ENCODE measurements around the gene CCNL1. TPM values are rescaled to one million over a fixed set of nuclear protein-coding genes. Genes with fewer than 3 reads are reported as not detected.

Gene CCNL1
- total and polyA plus RNA-seq, 2 of the 4 experiments (the other 2 are of a cell fraction), result 60.9 to 83.3 TPM

DNA sequence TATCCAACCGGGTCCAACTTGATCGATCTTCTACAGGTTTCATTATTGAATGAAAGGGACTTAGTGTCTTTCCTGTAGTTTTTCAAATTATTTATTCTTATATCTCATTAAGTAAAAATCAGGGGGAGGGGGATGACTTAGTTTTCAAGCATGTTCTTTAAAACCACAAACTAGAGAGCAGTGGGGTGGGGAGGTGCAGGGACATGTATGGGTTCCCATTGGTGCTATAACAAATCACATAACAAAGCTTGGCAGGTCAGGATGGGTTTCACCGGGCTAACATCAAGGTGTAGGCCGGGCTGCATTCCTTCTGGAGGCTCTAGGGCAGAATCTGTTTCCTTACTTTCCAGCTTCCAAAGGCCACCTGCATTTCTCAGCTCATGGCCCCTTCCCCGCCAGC lies 32.7 kb downstream of the CCNL1 start (continued):
- no peak for TF ChIP-seq RFX5 (IDR thresholded peaks at IDR 0.05; ENCODE audit: low read depth, low read length)

DNA sequence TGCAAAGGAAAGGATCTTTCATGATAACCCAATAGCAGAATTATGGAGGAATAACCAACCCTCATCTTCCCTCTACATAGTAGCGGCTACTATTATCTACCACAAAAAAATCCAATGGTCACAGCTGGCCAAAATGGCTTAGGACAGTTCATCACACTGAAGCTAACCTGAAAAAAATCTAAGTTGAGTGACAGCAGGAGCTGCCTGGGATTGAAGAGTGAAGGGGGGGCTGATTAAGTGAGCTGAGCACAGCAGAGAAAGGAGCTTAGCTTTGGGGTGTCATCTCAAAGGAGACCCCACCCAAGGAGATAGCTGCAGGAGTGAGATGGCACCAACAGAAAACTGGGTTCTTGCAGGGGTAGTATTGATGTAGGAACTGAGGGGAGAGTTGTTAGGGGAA lies 33.6 kb downstream of the CCNL1 start:
- intact Hi-C loops (cut with micrococcal nuclease), result no loop called here

More for the DNA sequence above, 33.6 kb downstream of the CCNL1 start:
- Histone ChIP-seq H2BK5ac (ENCODE audit: low read depth, low read length, poor library complexity, severe bottlenecking) (no peak overlapping the region), H2AK9ac (replicated peaks; ENCODE audit: low read depth, low read length, poor library complexity) (no peak overlapping the region), H3K14ac (replicated peaks; ENCODE audit: low read depth, low read length) (no peak overlapping the region; the same call in 1 of the 2 replicates), H2AK5ac (ENCODE audit: low read depth, low read length) (peak overlapping the region; percentile 32; the same call in 1 of the 2 replicates), H3K4me1 (ENCODE audit: control insufficient read depth, insufficient read depth, low read length) (peaks cover 35% of the 10 kb centered on the region), H3K18ac (ENCODE audit: low read depth, low read length) (no peak overlapping the region), H3K4ac (ENCODE audit: low read depth, low read length) (peak overlapping the region; percentile 5), H2BK20ac (ENCODE audit: low read depth, low read length) (no peak overlapping the region), H2BK120ac (ENCODE audit: low read depth, low read length) (peak overlapping the region; percentile 75; the same call in 1 of the 2 replicates), H2AFZ (replicated peaks; ENCODE audit: low read length, poor library complexity) (no peak overlapping the region), H4K5ac (ENCODE audit: low read depth, low read length) (no peak overlapping the region), H4K91ac (ENCODE audit: insufficient read depth, low read depth, low read length) (no peak overlapping the region), H3K9ac (ENCODE audit: low read depth, low read length) (no peak overlapping the region), H3K4me2 (ENCODE audit: low read depth, low read length) (no peak overlapping the region), H3K27me3 (ENCODE audit: control insufficient read depth, insufficient read depth, low read length) (no peaks in the 10 kb centered on the region), H3K9me1 (ENCODE audit: insufficient read depth, low read length) (peaks cover 32% of the 10 kb centered on the region), H2BK15ac (ENCODE audit: low read depth, low read length) (peak overlapping the region; percentile 76; the same call in 1 of the 3 replicates), H4K20me1 (ENCODE audit: insufficient read depth, low read length) (no peaks in the 10 kb centered on the region), H4K8ac (ENCODE audit: low read depth in 2 of 2, low read length in 2 of 2) (no peak overlapping the region), H3K36me3 (ENCODE audit: control insufficient read depth, insufficient read depth, low read length) (no peaks in the 10 kb centered on the region), H3K79me1 (ENCODE audit: low read depth in 1 of 2, low read length in 2 of 2) (0 out of 4 replicates have a peak, but pooled peaks cover 0 to 5% of the 10 kb centered on the region in 2 experiments), H3K56ac (ENCODE audit: extremely low read depth, insufficient read depth, low read length) (no peak overlapping the region), H3K4me3 (ENCODE audit: insufficient read depth, low read depth, low read length) (no peak overlapping the region), H3K9me3 (ENCODE audit: control insufficient read depth, insufficient read depth, low read length) (no peaks in the 10 kb centered on the region), H3K23ac (ENCODE audit: low read depth, low read length) (no peak overlapping the region), H3K27ac (ENCODE audit: insufficient read depth, low read length) (no peak overlapping the region)
- dilution Hi-C loops (cut with HindIII; ENCODE audit: low sequenced_read_pairs, unreplicated experiment), result no loop called here
- in situ Hi-C loops (cut with MboI; ENCODE audit: low sequenced_read_pairs), result loop anchor here (5.0 to 25.0 kb wide), 2 partner anchors 34 to 1139 kb away; no protein-coding TSS in a partner anchor
- ATAC-seq (ENCODE audit: low read depth), result no peak
- DNase-seq, result no peak
- no TSS peak for BruUV-seq (replicated peaks)
- ChIA-PET POLR2A (ENCODE audit: unreplicated experiment) (interaction anchor here (1.5 kb wide), 1 partner anchor 37 kb away, joined by 5 read pairs; no protein-coding TSS in a partner anchor), CTCF (interaction anchor here (0.6 to 1.5 kb wide), 2 partner anchors 26 to 37 kb away, joined by 3 to 4 read pairs; no protein-coding TSS in a partner anchor)
- no CpG with 5 or more reads among the region's 1 CpG for WGBS, 2 experiments (ENCODE audit: extremely low coverage in 2 of 2, insufficient read length in 1 of 2)
- TF ChIP-seq RCOR1 (IDR thresholded peaks at IDR 0.05; ENCODE audit: insufficient replicate concordance, low read length), result no peak
- no peak for TF ChIP-seq MAFK (IDR thresholded peaks at IDR 0.05; ENCODE audit: low read depth, low read length)
- TF ChIP-seq, protein P1, sequence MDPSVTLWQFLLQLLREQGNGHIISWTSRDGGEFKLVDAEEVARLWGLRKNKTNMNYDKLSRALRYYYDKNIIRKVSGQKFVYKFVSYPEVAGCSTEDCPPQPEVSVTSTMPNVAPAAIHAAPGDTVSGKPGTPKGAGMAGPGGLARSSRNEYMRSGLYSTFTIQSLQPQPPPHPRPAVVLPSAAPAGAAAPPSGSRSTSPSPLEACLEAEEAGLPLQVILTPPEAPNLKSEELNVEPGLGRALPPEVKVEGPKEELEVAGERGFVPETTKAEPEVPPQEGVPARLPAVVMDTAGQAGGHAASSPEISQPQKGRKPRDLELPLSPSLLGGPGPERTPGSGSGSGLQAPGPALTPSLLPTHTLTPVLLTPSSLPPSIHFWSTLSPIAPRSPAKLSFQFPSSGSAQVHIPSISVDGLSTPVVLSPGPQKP (IDR thresholded peaks at IDR 0.05; ENCODE audit: borderline replicate concordance, low read depth, low read length), result no peak
- TF ChIP-seq NFE2L2 (IDR thresholded peaks at IDR 0.05; ENCODE audit: low read depth, low read length), result no peak
- TF ChIP-seq POLR2A (IDR thresholded peaks at IDR 0.05; ENCODE audit: low read depth, low read length), result no peak
- TF ChIP-seq, protein P2, sequence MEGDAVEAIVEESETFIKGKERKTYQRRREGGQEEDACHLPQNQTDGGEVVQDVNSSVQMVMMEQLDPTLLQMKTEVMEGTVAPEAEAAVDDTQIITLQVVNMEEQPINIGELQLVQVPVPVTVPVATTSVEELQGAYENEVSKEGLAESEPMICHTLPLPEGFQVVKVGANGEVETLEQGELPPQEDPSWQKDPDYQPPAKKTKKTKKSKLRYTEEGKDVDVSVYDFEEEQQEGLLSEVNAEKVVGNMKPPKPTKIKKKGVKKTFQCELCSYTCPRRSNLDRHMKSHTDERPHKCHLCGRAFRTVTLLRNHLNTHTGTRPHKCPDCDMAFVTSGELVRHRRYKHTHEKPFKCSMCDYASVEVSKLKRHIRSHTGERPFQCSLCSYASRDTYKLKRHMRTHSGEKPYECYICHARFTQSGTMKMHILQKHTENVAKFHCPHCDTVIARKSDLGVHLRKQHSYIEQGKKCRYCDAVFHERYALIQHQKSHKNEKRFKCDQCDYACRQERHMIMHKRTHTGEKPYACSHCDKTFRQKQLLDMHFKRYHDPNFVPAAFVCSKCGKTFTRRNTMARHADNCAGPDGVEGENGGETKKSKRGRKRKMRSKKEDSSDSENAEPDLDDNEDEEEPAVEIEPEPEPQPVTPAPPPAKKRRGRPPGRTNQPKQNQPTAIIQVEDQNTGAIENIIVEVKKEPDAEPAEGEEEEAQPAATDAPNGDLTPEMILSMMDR (conservative IDR thresholded peaks at IDR 0.05; ENCODE audit: low read depth, low read length), result no peak
- TF ChIP-seq CEBPB (IDR thresholded peaks at IDR 0.05; ENCODE audit: low read depth, low read length), result no peak
- no peak for TF ChIP-seq MAZ (IDR thresholded peaks at IDR 0.05; ENCODE audit: borderline replicate concordance, low read depth, low read length)
- TF ChIP-seq RFX5 (IDR thresholded peaks at IDR 0.05; ENCODE audit: low read depth, low read length), result no peak
- no peak for TF ChIP-seq RAD21 (IDR thresholded peaks at IDR 0.05; ENCODE audit: low read length)
- no peak for TF ChIP-seq MXI1 (IDR thresholded peaks at IDR 0.05; ENCODE audit: borderline replicate concordance, low read depth, low read length)

All from IMR-90 (cell line).